ENCODE results near the gene FRMD1.

Gene FRMD1

GRCh38 chr6:168095716-168096250 lies 16.8 kb upstream of the FRMD1 start:
- DNase-seq (ENCODE audit: low read depth in 2 of 2) = no peak

- DNase-seq (ENCODE audit: low read depth in 2 of 2) = no peak
Observed at GRCh38 chr6:168095171-168095691, 16.2 kb upstream of the FRMD1 start.

- no peak for DNase-seq (ENCODE audit: low read depth in 2 of 2)
Observed at GRCh38 chr6:168093634-168094033, 14.6 kb upstream of the FRMD1 start.

- DNase-seq (ENCODE audit: low read depth in 2 of 2) = no peak
Observed at GRCh38 chr6:168093071-168093505, 14.1 kb upstream of the FRMD1 start.

GRCh38 chr6:168092541-168092940 lies 13.5 kb upstream of the FRMD1 start:
- DNase-seq (ENCODE audit: low read depth in 2 of 2) = no peak

- no peak for DNase-seq (ENCODE audit: low read depth in 2 of 2)
Observed at GRCh38 chr6:168091381-168092264, 12.6 kb upstream of the FRMD1 start.

GRCh38 chr6:168090706-168091105 lies 11.7 kb upstream of the FRMD1 start:
- DNase-seq (ENCODE audit: low read depth in 2 of 2) = no peak

- no peak for DNase-seq (ENCODE audit: low read depth in 2 of 2)
Observed at GRCh38 chr6:168090064-168090690, 11.2 kb upstream of the FRMD1 start.

- DNase-seq (ENCODE audit: low read depth in 2 of 2) = no peak
Observed at GRCh38 chr6:168089186-168090063, 10.4 kb upstream of the FRMD1 start.

GRCh38 chr6:168088161-168089053 lies 9.4 kb upstream of the FRMD1 start:
- DNase-seq (ENCODE audit: low read depth in 2 of 2) = no peak

- DNase-seq (ENCODE audit: low read depth in 2 of 2) = no peak
Observed at GRCh38 chr6:168087436-168088160, 8.6 kb upstream of the FRMD1 start.

GRCh38 chr6:168086616-168087015 lies 7.6 kb upstream of the FRMD1 start:
- DNase-seq (ENCODE audit: low read depth in 2 of 2) = no peak

GRCh38 chr6:168086066-168086465 lies 7.1 kb upstream of the FRMD1 start:
- DNase-seq (ENCODE audit: low read depth in 2 of 2) = no peak

GRCh38 chr6:168084465-168085160 lies 5.6 kb upstream of the FRMD1 start:
- DNase-seq (ENCODE audit: low read depth in 2 of 2) = no peak

GRCh38 chr6:168083514-168083885 lies 4.5 kb upstream of the FRMD1 start:
- no peak for DNase-seq (ENCODE audit: low read depth in 2 of 2)

GRCh38 chr6:168082860-168083513 lies 4.0 kb upstream of the FRMD1 start:
- DNase-seq (ENCODE audit: low read depth in 2 of 2) = no peak

GRCh38 chr6:168081858-168082546 lies 3.0 kb upstream of the FRMD1 start:
- no peak for DNase-seq (ENCODE audit: low read depth in 2 of 2)

GRCh38 chr6:168080393-168081077 lies 1.5 kb upstream of the FRMD1 start:
- no peak for DNase-seq (ENCODE audit: low read depth in 2 of 2)

Data from stimulated activated CD4-positive, alpha-beta T cell treated with anti-CD3 and anti-CD28 coated beads, Interleukin-15, amount 100 ng/mL, for 48 hours (primary cell).